Astrocyte (in vitro differentiated cells and primary cell): ENCODE data around the gene FBXL7. TPM values are rescaled to one million over a fixed set of nuclear protein-coding genes. Genes with fewer than 3 reads are reported as not detected.

Source experiments
- DNase-seq: peaks from one replicate; pipeline ENCODE4 v3.0.0-alpha.2; 2010; ENCODE audit warnings: low read depth
- FAIRE-seq: peaks from 2 replicates; lab custom pipeline; 2011; peaks lifted over from hg19 to GRCh38; lab: Jason Lieb, UNC
- H2AFZ ChIP-seq: 2 replicates; pipeline ENCODE4 v1.6.0; 2012; ENCODE audit warnings: low read depth, low read length, inconsistent platforms
- H3K27ac ChIP-seq: 2 replicates; pipeline ENCODE4 v1.5.1; 2011; ENCODE audit warnings: low read depth, low read length, inconsistent platforms
- H3K27me3 ChIP-seq: 2 replicates; pipeline ENCODE4 v1.6.0; 2011; ENCODE audit warnings: low read length, inconsistent platforms; ENCODE audit not compliant: insufficient read depth
- H3K36me3 ChIP-seq: 2 replicates; pipeline ENCODE4 v1.5.1; 2011; ENCODE audit warnings: low read length, inconsistent platforms; ENCODE audit not compliant: insufficient read depth
- H3K4me1 ChIP-seq: 2 replicates; pipeline ENCODE4 v1.5.1; 2011; ENCODE audit warnings: low read length, inconsistent platforms; ENCODE audit not compliant: insufficient read depth
- H3K4me2 ChIP-seq: 2 replicates; pipeline ENCODE4 v1.6.0; 2012; ENCODE audit warnings: low read length, inconsistent platforms
- H3K4me3 ChIP-seq: 2 replicates; pipeline ENCODE4 v1.5.1; 2011; ENCODE audit warnings: low read depth, mild to moderate bottlenecking, low read length, inconsistent platforms; ENCODE audit not compliant: insufficient read depth
- H3K79me2 ChIP-seq: 2 replicates; pipeline ENCODE4 v1.6.0; 2012; ENCODE audit warnings: mild to moderate bottlenecking, low read length, inconsistent platforms; ENCODE audit not compliant: insufficient read depth
- H3K9ac ChIP-seq: 2 replicates; pipeline ENCODE4 v1.6.0; 2012; ENCODE audit warnings: mild to moderate bottlenecking, low read length, inconsistent platforms
- H3K9me3 ChIP-seq: 2 replicates; pipeline ENCODE4 v1.5.1; 2012; ENCODE audit warnings: low read depth, mild to moderate bottlenecking, low read length, inconsistent platforms; ENCODE audit not compliant: insufficient read depth
- H4K20me1 ChIP-seq: 2 replicates; pipeline ENCODE4 v1.6.0; 2012; ENCODE audit warnings: low read length, inconsistent platforms; ENCODE audit not compliant: insufficient read depth
- H3K27ac Mint-ChIP-seq: one replicate; pipeline ENCODE4 v1.8.0; 2021; ENCODE audit warnings: mild to moderate bottlenecking, mixed read lengths; ENCODE audit not compliant: unreplicated experiment
- H3K27me3 Mint-ChIP-seq: one replicate; pipeline ENCODE4 v1.8.0; 2021; ENCODE audit warnings: low read depth, mixed read lengths; ENCODE audit not compliant: unreplicated experiment
- H3K36me3 Mint-ChIP-seq: one replicate; pipeline ENCODE4 v1.8.0; 2021; ENCODE audit warnings: low read depth, mixed read lengths; ENCODE audit not compliant: unreplicated experiment
- H3K4me1 Mint-ChIP-seq: one replicate; pipeline ENCODE4 v1.8.0; 2021; ENCODE audit warnings: low read depth, mixed read lengths; ENCODE audit not compliant: unreplicated experiment
- H3K4me3 Mint-ChIP-seq: one replicate; pipeline ENCODE4 v1.8.0; 2021; ENCODE audit warnings: mild to moderate bottlenecking, moderate library complexity, mixed read lengths; ENCODE audit not compliant: unreplicated experiment
- H3K9me3 Mint-ChIP-seq: one replicate; pipeline ENCODE4 v1.8.0; 2021; ENCODE audit warnings: mild to moderate bottlenecking, mixed read lengths; ENCODE audit not compliant: unreplicated experiment
- EZH2 ChIP-seq: IDR thresholded peaks from 2 replicates; pipeline ENCODE4 v1.6.1; 2012; ENCODE audit warnings: mild to moderate bottlenecking, low read length, inconsistent platforms; ENCODE audit not compliant: insufficient read depth
- total RNA-seq: library from RNA; stranded (reverse); gene quantifications from 2 replicates; pipeline ENCODE4 v1.2.1, GENCODE V29; 2021
- TF ChIP-seq, protein P1 (sequence below): IDR thresholded peaks from 2 replicates; pipeline ENCODE4 v1.5.1; 2011; ENCODE audit warnings: low read depth, mild to moderate bottlenecking, inconsistent platforms, low read length, moderate library complexity; ENCODE audit not compliant: insufficient read depth

The FBXL7 gene
- total RNA-seq, 1 donor from 2014 or later: 21.0 TPM

DNA sequence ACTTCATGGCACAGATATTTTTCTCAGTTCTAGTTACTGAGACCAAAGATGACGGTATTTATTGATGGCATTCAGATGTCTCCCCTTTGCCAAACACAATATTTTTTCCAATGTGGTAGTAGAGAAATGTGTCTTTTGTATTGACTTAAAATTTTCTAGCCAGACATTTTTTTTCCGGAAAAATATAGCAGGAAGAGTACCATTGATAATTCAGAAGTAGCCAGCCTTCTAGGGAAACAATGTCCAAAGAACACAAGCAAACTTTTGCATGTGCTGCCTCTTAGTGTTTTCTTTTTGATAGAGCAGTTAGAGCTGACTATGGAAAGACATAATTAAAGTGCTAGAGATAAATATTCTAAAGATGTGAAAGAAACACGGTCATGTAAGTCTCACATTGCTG is 448.2 kb downstream of the FBXL7 start:
- H3K4me1 Mint-ChIP-seq: no peaks in the 10 kb centered on the region
- Histone ChIP-seq H3K9ac (no peak overlapping the region), H2AFZ (no peak overlapping the region), H3K4me3 (no peak overlapping the region), H4K20me1 (no peaks in the 10 kb centered on the region), H3K27ac (no peak overlapping the region), H3K9me3 (no peaks in the 10 kb centered on the region), H3K27me3 (no peaks in the 10 kb centered on the region), H3K79me2 (no peaks in the 10 kb centered on the region), H3K4me2 (no peak overlapping the region), H3K4me1 (no peaks in the 10 kb centered on the region), H3K36me3 (no peaks in the 10 kb centered on the region)
- FAIRE-seq: peak; percentile 70
- no peak for DNase-seq
- H3K4me3 Mint-ChIP-seq: no peak overlapping the region
- no peak for TF ChIP-seq EZH2
- TF ChIP-seq, protein P1, sequence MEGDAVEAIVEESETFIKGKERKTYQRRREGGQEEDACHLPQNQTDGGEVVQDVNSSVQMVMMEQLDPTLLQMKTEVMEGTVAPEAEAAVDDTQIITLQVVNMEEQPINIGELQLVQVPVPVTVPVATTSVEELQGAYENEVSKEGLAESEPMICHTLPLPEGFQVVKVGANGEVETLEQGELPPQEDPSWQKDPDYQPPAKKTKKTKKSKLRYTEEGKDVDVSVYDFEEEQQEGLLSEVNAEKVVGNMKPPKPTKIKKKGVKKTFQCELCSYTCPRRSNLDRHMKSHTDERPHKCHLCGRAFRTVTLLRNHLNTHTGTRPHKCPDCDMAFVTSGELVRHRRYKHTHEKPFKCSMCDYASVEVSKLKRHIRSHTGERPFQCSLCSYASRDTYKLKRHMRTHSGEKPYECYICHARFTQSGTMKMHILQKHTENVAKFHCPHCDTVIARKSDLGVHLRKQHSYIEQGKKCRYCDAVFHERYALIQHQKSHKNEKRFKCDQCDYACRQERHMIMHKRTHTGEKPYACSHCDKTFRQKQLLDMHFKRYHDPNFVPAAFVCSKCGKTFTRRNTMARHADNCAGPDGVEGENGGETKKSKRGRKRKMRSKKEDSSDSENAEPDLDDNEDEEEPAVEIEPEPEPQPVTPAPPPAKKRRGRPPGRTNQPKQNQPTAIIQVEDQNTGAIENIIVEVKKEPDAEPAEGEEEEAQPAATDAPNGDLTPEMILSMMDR: no peak
- peaks cover 17% of the 10 kb centered on the region for H3K36me3 Mint-ChIP-seq
- peaks cover 2% of the 10 kb centered on the region for H3K9me3 Mint-ChIP-seq
- H3K27ac Mint-ChIP-seq: no peak overlapping the region
- H3K27me3 Mint-ChIP-seq: no peaks in the 10 kb centered on the region

DNA sequence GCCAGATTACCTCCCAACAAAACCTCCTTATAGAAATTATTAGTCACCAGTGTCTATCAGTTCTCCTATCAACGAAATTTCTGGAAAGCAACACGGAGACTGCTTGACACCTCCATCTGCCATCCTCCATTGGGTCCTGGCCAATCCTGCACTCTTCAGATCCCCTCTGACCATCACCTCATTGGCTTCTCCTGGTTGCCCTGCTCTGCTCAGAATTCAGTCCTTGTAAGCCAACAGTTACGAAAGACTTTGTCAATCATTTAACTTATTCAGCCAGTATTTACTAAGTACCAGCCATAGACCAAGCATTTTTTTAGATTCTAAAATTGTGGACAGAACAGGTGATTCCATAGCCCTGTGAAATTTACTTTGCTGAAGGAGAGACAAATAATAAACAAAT is 451.1 kb downstream of the FBXL7 start:
- DNase-seq (no peak), FAIRE-seq (no peak)
- H3K27me3 Mint-ChIP-seq: no peaks in the 10 kb centered on the region
- TF ChIP-seq, protein P1: no peak
- no peak for TF ChIP-seq EZH2
- H3K4me3 Mint-ChIP-seq: no peak overlapping the region
- H3K27ac ChIP-seq: no peak overlapping the region
- H3K9ac ChIP-seq: no peak overlapping the region
- peaks cover 8% of the 10 kb centered on the region for H3K9me3 Mint-ChIP-seq
- no peak overlapping the region for H3K4me2 ChIP-seq
- H3K36me3 ChIP-seq: no peaks in the 10 kb centered on the region
- no peak overlapping the region for H2AFZ ChIP-seq
- no peak overlapping the region for H3K4me3 ChIP-seq
- H3K36me3 Mint-ChIP-seq: peaks cover 18% of the 10 kb centered on the region
- H4K20me1 ChIP-seq: no peaks in the 10 kb centered on the region
- H3K4me1 ChIP-seq: no peaks in the 10 kb centered on the region
- H3K9me3 ChIP-seq: no peaks in the 10 kb centered on the region
- no peaks in the 10 kb centered on the region for H3K79me2 ChIP-seq
- H3K4me1 Mint-ChIP-seq: no peaks in the 10 kb centered on the region
- H3K27ac Mint-ChIP-seq: no peak overlapping the region
- no peaks in the 10 kb centered on the region for H3K27me3 ChIP-seq

GRCh38 chr5:15951550-15951949 is 451.6 kb downstream of the FBXL7 start:
- no peaks in the 10 kb centered on the region for H3K79me2 ChIP-seq
- H3K4me1 Mint-ChIP-seq: no peaks in the 10 kb centered on the region
- no peak for FAIRE-seq
- H3K27ac ChIP-seq: no peak overlapping the region
- peaks cover 18% of the 10 kb centered on the region for H3K36me3 Mint-ChIP-seq
- no peak overlapping the region for H3K4me3 Mint-ChIP-seq
- H3K27ac Mint-ChIP-seq: no peak overlapping the region
- DNase-seq: no peak
- no peaks in the 10 kb centered on the region for H3K4me1 ChIP-seq
- no peak for TF ChIP-seq EZH2
- TF ChIP-seq, protein P1: no peak
- no peaks in the 10 kb centered on the region for H3K9me3 ChIP-seq
- H4K20me1 ChIP-seq: no peaks in the 10 kb centered on the region
- no peaks in the 10 kb centered on the region for H3K36me3 ChIP-seq
- H3K4me3 ChIP-seq: no peak overlapping the region
- H3K9me3 Mint-ChIP-seq: peaks cover 8% of the 10 kb centered on the region
- no peaks in the 10 kb centered on the region for H3K27me3 ChIP-seq
- H3K4me2 ChIP-seq: no peak overlapping the region
- H3K27me3 Mint-ChIP-seq: no peaks in the 10 kb centered on the region
- H3K9ac ChIP-seq: no peak overlapping the region
- H2AFZ ChIP-seq: no peak overlapping the region
